Suppressor macrophage treated with lipopolysaccharide for 4 hours (primary cell): Measurements from ENCODE around the gene STX16.

Source experiments
- DNase-seq: peaks from one replicate; pipeline ENCODE4 v3.0.0-alpha.2; 2020

Gene STX16

DNA sequence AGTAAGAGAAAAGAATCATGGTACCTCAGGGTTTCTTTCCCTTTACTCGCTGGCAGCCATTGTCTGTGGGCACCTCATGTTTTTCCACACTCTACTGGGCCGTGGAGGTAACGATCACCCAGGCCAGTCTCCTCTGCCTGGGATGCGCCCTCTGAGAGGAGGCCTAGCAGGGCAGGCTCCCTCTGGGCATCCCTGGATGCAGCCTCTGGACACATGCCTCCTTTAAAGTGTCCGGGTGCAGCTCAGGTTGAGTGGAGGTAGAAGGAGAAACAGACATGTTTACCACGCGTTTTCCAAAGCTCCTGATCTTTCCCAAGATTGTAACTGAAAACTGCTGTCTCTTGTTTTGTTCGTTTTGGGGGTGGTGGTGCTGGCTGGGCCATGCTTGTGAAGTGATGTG lies 27.7 kb downstream of the STX16 start:
- DNase-seq, result no peak

DNA sequence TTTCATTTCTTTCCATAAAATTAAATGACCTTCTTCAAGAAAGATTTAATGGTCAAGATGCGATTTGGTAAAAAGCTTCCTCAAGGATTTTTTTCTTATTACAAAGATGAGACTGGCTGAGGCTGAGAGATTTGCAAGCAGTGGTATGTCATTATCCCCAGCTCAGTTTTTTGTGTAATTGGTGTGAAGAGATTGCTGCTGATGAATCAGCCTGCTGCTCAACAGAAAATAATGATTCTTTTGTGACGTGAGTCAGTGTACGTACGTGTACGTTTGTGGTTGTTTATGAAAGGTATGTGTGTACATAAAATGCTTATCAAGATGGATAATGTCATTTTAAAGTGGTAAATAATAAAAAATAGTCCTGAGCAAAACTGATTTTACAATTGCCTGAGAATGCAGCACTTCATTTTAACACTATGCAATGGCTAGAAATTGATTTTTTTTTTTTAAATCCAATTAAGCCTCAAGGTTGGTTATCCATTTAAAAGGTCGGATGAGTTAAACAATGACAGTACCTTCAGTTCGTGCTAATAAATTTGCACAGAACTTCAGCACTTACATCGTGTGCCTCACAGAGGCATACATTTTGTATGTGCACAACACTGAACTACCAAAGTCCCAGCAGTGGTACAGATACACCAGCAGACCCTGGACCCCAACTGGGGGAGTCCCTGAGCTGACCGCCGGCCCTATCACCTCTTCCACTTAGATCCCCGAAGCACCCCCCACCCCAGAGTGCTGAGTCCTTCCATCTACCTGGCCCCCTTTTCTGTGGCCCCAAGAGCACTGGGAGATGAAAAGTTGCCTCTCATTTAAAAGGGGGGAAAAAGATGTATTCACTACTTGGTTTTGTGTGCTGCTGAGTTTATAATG lies 31.8 kb downstream of the STX16 start:
- DNase-seq, result no peak

DNA sequence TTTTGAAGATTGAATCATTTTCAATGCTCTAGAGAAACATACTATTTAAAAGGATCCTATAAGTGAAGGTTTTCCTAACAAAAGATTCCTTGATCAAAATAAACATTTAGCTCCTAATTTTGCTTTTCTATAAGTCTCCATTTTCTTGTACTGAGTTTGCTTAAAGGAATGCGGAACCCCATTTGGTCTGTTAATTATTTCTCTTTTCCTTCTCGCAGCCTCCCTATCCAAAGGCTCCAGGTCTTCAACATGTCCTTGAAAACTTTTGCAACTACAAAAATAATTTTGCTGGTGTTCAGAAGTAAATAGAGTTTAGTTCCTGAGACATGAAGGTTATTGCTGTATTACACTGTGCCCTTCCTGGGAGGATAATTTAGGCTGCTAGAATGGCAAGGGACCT lies 33.2 kb downstream of the STX16 start:
- no peak for DNase-seq

DNA sequence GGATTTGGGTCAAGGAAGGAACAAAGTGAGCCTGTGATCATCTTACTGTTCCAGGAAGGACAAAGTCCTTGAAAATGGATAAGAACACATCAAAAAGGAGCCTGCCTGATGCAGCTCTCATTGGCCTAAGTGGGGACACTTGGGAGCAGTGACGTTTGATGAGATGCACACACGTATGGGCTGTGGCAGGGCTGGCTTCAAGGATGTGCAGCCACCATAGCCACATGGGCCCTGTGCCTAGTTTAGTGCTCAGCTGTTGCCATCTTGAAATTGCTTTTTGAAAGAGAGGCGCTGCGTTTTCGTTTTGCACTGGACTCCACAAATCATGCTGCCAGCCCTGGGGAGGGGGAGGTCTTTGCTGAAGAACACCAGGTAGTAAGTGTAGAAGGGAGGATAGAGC lies 34.9 kb downstream of the STX16 start:
- no peak for DNase-seq

DNA sequence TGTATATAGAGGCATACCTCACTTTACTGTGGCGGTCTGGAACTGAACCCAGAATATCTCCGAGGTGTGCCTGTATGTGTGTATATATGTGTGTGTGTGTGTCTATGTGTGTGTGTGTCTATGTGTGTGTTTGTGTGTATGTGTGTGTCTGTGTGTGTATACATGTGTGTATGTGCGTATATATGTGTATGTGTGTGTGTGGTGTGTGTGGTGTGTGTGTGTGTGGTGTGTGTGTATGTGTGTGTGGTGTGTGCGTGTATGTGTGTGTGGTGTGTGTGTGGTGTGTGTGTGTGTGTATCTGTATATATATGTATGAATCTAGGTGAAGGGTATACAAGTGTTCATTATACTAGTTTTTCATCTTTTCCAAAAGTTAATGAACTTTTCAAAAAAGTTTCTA lies 37.3 kb downstream of the STX16 start:
- DNase-seq, result no peak

DNA sequence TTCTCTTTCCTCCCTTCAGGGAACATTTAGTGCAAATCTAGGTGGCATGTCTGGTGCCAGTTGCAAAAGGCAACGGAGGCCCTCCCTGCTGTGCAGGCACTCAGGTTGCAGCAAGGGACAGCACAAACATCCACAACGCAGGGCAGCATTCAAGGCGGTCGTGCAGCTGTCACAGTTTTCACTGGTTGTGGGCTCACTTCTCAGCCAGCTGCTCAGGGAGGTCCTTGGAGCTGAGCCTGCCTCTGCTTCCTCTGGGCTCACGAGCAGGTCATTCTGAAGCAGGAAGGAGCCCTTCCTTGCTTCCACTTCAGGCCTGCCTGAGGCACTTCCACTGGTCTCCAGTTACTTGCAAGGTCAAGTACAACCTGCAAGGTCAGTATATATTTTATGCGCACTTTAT lies 37.8 kb downstream of the STX16 start:
- no peak for DNase-seq

DNA sequence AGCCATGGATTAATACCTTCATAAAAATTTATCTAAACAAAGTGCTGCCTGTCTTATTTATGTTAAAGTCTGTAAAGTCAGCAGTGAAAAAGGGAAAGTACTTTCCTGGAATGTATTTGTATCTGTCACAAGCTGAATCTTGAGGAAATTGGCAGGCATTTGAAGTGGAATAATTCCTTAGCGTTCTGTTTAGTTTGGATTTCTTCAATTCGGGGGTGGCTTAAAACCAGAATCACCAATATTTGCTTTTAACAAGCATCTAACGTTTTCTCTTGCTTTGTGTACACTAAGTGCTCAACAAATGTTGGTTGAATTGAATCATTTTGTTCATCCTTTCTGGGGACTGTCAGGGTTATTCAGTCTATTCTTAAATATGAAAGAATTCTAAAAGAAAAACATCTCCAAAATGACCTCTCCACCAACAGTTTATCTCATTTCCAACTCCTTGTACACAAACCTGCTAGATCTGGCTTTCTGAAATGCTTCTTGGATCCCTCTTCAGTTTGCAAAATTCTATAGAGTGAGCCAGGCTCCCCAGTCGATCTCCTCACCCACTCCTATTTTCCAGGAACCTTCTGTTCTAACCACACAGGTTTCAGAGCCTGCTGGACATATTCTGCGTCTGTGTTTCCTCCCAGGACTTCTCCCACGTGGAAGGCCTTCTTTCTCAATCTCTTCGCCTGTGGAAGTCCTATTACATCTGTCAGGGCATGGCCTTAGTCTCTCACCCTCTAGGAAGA lies 39.5 kb downstream of the STX16 start:
- peak; percentile 43 for DNase-seq

DNA sequence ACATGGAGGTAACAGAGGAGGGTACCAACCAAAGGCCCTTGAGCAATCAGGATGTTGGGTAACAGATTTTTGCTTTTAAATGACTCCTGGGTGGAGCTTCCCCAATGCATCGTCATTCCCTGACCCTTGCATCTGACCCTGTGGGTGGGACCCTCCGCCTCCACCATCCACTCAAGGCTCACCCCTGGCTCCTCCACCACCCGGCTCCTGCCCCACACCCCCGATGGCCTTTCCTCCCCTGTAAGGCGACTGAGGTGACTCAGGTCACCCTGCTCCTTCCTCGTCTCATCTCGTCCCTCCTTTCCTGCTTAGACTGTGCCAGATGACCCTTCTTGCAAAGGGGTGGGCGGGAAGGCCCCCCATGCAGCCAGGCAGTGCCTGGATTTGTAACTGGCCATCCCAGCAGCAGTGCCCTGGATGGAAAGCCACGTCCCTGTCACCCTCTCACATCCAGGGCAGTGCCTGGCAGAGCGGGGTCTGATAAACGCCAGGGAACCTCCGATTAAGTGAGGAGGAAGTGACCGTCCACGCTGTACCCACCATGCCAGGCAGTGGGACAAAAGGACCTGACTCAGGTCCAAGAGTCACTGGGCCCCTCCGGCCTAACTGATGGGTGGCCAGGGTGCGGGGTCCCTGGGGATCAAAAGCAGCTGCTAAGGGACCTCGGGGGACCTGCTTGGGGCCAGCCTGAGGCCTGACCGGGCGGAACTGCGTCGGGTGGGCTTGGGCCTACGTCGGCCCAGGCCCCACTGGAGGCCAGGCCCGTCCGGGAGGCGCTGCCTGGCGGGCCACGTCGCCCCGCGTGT lies 40.9 kb downstream of the STX16 start:
- DNase-seq, result peak; percentile 89

DNA sequence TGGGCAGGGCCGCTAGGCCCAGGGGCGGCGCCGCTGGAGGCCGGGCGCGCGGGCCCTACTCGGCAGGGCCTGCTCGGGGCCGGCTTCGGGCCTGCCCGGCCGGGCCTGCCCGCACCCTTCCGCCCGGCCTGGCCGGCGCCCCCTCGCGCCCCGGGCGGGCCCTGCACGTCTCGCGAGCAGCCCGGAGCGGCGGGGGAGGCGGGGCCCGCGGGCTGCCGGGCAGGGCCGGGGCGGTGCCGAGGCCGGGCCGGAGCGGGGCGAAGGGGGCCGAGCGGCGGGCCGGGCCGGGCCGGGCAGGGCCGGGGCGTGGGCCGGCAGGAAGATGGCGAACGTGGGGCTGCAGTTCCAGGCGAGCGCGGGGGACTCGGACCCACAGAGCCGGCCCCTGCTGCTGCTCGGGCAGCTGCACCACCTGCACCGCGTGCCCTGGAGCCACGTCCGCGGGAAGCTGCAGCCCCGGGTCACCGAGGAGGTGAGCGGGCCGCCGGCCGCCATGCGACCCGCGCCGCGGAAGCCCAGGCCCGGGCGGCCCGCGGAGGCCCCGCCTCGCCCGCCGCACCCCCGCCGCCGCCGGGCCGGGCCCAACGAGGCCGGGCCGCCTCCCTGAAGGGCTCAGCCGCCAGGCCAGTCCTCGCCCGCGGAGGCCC lies 41.6 kb downstream of the STX16 start, which contains the start of gene NPEPL1:
NPEPL1 (plus strand) TSS at position 222 of the 647 bp plus-strand sequence; CDS start at position 323, 101 bp downstream.
- peak; percentile 90 for DNase-seq

DNA sequence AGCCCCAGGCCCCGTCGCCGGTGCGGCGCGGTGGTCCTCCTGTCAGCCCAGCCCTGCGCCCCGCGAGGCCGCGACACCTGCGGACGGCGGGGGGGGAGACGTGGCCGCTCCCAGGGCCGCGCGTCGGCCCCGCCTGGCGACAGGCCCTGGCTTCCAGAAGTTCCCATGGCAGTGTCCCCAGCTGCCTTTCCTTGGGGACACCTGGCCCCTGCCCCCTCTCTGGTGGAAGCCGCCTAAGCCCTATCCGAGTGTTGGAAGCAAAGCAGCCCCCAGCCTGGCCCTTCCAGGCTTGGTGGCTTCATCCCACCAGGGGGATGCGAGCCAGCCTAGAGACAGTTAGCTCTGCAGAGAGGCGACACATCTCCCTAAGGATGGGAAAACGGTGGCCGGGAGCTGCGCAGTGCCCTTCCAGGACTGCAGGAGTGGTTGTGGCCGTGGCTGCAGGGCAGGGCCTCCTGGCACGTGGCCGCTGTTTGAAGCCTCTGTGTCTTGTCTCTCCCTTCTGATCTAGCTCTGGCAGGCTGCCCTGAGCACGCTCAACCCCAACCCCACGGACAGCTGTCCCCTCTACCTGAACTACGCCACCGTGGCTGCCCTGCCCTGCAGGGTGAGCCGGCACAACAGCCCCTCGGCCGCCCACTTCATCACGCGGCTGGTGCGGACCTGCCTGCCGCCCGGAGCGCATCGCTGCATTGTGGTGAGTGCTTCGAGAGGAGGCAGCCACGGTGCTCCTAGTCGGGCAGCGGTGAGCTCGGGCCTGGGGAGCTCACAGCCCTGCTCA lies 42.3 kb downstream of the STX16 start:
- DNase-seq, result no peak

DNA sequence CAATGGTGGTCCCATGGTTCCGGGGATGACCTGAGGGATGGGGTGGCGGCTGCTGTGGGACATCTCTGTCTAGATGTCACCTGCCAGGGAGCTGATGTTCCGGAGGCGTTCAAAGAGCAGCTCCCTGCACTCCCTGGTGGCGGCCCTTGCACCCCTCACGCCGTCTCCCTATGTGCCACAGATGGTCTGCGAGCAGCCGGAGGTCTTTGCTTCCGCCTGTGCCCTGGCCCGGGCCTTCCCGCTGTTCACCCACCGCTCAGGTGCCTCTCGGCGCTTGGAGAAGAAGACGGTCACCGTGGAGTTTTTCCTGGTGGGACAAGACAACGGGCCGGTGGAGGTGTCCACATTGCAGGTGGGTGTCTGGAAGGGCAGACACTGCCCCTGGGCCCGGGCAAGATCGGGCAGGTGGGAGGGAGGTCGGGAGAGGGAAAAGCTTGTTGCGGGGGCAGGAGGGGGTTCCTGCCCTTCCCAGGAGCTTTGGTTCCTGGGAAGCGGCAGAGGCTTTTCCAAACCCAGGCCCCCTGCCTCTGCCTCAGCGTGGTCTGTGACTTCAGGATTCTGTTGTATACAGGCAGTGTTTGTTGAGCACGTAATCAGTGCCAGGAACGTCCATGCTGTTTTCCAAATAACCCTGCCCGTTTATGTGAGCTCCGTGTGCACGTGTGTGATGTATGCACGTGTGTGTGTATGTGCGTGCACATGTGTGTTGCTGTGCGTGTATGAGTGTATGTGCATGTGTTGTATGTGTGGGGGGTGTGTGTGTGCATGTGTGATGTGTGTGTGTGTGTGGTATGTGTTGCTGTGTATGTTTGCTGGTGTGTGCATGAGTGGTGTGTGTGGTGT lies 43.4 kb downstream of the STX16 start:
- no peak for DNase-seq

DNA sequence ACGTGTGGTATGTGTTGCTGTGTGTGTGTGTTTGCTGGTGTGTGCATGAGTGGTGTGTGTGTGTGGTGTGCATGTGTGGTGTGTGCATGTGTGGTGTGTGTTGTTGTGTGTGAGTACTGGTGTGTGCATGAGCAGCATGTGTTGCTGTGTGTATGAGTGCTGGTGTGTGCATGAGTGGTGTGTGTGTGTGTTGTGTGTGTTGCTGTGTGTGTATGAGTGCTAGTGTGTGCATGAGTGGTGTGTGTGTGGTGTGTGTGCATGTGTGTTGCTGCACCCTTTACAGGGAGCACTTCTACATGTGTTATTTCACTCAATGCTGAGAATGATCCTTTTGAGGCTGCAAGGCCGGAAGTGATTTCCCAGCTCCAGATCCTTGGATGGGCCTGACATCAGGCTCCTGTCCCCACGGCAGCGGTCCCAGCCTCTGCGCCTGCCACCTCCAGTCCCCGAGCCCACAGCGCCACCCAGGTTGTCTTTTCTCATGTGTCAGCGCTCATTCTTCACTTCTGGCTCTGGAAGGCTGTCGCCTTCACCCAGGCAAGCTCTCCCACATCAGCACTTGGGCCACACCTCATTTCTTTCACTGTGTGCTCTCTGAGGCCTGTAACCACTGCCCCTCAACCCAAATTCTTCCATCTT lies 44.1 kb downstream of the STX16 start:
- DNase-seq, result no peak

DNA sequence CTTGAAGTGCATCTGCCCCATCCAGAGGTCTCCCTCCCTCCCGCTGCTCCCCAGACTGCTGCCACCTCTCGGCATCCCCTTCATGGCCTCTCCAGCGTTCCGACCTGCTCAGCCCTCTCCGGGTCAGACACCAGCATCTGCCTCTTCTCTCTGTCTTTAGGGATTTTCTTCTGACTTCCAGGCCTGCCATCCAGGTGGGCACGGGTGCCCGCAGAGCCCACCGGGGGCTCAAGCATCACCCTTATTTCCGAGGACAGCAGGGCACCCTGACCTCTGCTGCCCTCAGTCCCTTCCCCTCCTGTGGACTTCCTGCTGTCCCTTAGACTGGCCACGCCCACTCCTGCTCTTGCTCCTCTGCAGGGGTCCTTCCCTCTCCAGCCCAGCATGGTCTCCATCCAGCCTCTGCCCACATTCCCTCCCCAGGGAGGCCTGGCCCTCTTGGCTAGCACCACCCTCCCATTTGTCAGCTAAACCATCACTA lies 44.9 kb downstream of the STX16 start:
- DNase-seq, result no peak

DNA sequence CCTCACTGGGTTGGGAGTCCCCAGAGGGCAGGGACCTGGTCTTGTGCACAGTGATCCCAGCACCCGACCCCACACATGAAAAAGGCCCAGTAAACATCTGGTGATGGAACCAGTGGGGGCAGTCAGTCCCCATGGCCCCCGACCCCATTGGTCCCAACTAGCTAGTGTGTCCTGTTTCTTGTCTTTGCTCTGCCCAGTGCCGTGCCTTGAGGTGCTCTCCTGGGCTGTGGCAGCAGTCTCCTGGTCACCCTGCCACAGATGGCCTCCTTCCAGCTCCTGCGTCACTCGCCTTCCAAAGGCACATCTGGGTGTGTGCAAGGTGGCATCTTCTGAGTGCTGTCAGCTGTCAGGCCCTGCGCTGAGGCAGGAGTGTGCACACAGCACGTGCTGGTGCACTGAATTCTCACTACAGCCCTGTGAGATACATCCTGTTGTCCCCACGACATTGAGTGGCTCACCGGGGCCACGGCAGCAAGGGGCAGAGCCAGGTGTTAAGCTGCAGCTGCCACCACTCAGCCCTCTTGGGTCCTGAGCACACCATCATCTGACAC lies 45.4 kb downstream of the STX16 start:
- DNase-seq, result no peak

DNA sequence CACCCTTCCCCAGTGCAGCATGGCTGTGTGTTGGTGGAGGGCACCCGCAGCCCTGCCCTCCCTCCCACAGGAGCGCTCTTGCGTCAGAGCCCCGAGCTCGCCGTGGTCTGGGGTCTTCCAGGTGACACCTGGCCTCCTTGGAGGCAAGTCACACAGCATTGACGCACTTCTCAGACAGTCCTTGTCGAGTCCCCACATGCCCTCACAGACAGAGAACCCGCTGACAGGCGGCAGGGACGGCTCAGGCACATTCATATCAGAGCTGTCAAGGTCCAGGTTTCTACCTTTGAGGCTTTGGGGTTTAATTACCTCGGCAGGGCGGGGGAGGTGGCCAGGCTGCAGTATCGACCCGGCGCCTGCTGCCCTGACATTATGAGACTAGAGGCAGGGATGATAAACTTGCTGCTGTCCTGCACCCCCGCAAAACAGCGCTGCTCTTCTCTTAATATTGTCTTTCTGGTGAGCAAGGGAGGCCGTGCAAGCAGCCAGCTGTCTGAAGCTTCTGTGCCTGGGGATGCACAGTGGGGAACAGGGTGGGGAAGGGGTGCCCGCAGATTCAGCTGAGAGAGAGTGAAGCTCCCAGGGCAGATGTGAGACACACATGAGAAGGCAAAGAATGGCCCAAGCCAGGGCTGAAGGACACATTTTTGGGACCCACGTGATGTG lies 46.3 kb downstream of the STX16 start:
- no peak for DNase-seq

DNA sequence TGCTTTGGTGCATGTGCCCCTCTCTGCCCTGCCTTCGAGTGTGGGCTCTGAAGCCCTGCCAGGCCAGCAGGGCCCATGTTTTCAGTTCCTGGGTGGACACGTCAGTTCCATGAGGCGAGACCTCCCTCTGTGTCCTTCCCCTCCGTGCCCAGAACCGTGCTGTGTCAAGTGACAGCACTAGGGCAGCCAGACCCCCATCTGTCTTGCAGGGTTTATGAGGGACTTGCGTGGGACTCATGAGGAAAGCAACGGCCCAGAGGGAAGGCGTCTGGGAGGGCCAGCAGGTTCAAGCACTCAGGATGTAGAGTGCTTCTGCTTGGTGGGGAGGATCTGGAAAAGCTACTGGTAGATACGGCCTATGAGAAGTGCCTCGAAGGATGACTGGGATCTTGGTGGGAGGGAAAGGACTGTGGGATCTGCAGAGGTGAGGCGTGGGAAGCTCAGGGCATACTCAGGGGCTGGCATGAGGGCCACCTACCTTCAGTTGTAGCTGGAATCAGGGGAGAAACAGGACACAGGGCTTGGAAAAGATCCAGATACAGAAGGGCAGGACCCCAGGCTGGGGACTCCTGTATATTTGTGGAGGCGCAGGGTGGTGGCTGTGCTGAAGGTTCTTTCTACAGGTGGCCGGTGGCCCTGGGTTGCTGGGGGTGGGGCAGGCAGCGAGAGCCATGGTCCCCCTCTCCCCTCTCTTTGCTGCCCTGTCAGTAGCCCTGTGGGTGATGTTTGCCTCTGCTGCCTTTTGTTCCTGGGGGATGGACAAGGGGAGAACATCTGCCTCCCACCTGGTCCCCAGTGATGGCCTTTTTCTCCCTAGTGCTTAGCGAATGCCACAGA lies 47.0 kb downstream of the STX16 start:
- no peak for DNase-seq

DNA sequence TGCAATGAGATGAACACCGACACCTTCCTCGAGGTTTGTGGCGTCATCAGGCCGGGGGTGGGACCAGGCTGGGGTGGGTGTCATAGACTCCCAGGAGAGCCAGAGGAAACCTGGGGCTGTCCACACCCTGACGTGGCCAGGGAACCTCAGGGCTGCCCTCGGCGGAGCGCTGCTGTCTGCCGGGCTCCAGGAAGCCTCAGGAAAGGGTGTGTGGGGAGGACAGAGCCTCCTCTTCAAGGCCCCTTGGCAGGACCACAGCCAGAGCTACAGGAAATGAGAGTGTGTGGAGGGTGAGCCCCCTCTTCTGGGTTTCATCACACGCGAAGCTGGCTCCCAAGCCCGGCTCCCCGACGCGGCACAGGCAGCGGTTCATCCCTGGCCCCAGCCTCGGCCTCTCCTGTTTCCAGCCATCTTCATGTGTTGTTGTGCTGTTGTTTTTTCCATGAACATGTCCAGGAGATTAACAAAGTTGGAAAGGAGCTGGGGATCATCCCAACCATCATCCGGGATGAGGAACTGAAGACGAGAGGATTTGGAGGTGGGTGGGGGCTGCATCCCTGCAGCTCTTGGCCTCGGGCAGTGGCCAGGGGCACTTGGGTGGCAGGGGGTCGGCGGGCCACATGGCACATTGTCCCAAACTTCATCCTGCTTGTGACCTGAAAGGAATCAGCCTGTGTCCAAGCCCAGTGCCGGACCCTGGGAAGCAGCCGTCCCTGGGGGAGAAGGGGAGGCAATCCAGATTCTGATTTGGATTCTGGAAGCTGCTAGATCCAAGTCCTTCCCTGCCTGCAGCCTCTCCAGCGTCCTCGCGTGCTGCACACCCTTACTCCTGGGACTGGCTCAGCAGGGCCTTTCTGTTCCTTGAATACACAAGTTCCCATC lies 47.9 kb downstream of the STX16 start:
- DNase-seq, result no peak
